ENCODE measurements around the gene ANKMY1. TPM values are rescaled to one million over a fixed set of nuclear protein-coding genes. Genes with fewer than 3 reads are reported as not detected.

The ANKMY1 gene
- total and polyA plus RNA-seq, 9 donors = 5.2 to 10.8 (median 7.7) TPM

GRCh38 chr2:240581811-240582210 is 24.0 kb upstream of the ANKMY1 start:
- Histone ChIP-seq H3K27me3 (ENCODE audit: control insufficient read depth, insufficient read depth, low read length) (no peaks in the 10 kb centered on the region), H3K4me1 (ENCODE audit: control insufficient read depth, insufficient read depth, low read length) (peaks cover 17% of the 10 kb centered on the region), H3K27ac (ENCODE audit: low read length) (no peak overlapping the region), H3K36me3 (ENCODE audit: control insufficient read depth, insufficient read depth, low read length) (peaks cover 40% of the 10 kb centered on the region), H3K4me3 (ENCODE audit: low read length) (no peak overlapping the region), H3K9me3 (replicated peaks; ENCODE audit: control insufficient read depth, low read depth, low read length) (peaks cover 2% of the 10 kb centered on the region)
- WGBS (ENCODE audit: insufficient coverage) = 100% methylated on average over 1 of the region's 5 CpGs
- no peak for DNase-seq

- DNase-seq = peak; percentile 24
- Histone ChIP-seq H3K9me3 (replicated peaks; ENCODE audit: control insufficient read depth, low read depth, low read length) (peaks cover 2% of the 10 kb centered on the region), H3K36me3 (ENCODE audit: control insufficient read depth, insufficient read depth, low read length) (peaks cover 54% of the 10 kb centered on the region), H3K4me1 (ENCODE audit: control insufficient read depth, insufficient read depth, low read length) (peaks cover 10% of the 10 kb centered on the region), H3K4me3 (ENCODE audit: low read length) (no peak overlapping the region), H3K27me3 (ENCODE audit: control insufficient read depth, insufficient read depth, low read length) (no peaks in the 10 kb centered on the region), H3K27ac (ENCODE audit: low read length) (no peak overlapping the region)
- 62% methylated on average over 24 of the region's 27 CpGs for WGBS (ENCODE audit: insufficient coverage)
Measured at GRCh38 chr2:240579771-240580614, 22.2 kb upstream of the ANKMY1 start.

- H3K36me3 ChIP-seq (ENCODE audit: control insufficient read depth, insufficient read depth, low read length) = peaks cover 58% of the 10 kb centered on the region
Measured at GRCh38 chr2:240579071-240579762, 21.4 kb upstream of the ANKMY1 start.

GRCh38 chr2:240578488-240578887 is 20.7 kb upstream of the ANKMY1 start:
- no peak for DNase-seq
- H3K4me1 ChIP-seq (ENCODE audit: control insufficient read depth, insufficient read depth, low read length) = peaks cover 4% of the 10 kb centered on the region
- H3K9me3 ChIP-seq (replicated peaks; ENCODE audit: control insufficient read depth, low read depth, low read length) = peaks cover 2% of the 10 kb centered on the region
- 58% methylated on average over 2 of the region's 8 CpGs for WGBS (ENCODE audit: insufficient coverage)
- H3K36me3 ChIP-seq (ENCODE audit: control insufficient read depth, insufficient read depth, low read length) = peaks cover 59% of the 10 kb centered on the region
- no peaks in the 10 kb centered on the region for H3K27me3 ChIP-seq (ENCODE audit: control insufficient read depth, insufficient read depth, low read length)
- no peak overlapping the region for H3K4me3 ChIP-seq (ENCODE audit: low read length)
- no peak overlapping the region for H3K27ac ChIP-seq (ENCODE audit: low read length)

More at GRCh38 chr2:240579071-240579762, 21.4 kb upstream of the ANKMY1 start:
- Histone ChIP-seq H3K27me3 (ENCODE audit: control insufficient read depth, insufficient read depth, low read length) (no peaks in the 10 kb centered on the region), H3K9me3 (replicated peaks; ENCODE audit: control insufficient read depth, low read depth, low read length) (peaks cover 2% of the 10 kb centered on the region), H3K27ac (ENCODE audit: low read length) (no peak overlapping the region), H3K4me3 (ENCODE audit: low read length) (no peak overlapping the region), H3K4me1 (ENCODE audit: control insufficient read depth, insufficient read depth, low read length) (peaks cover 4% of the 10 kb centered on the region)
- 96% methylated on average over 8 of the region's 12 CpGs for WGBS (ENCODE audit: insufficient coverage)
- DNase-seq = no peak

- Histone ChIP-seq H3K4me3 (ENCODE audit: low read length) (no peak overlapping the region), H3K36me3 (ENCODE audit: control insufficient read depth, insufficient read depth, low read length) (peaks cover 59% of the 10 kb centered on the region), H3K4me1 (ENCODE audit: control insufficient read depth, insufficient read depth, low read length) (peaks cover 4% of the 10 kb centered on the region), H3K9me3 (replicated peaks; ENCODE audit: control insufficient read depth, low read depth, low read length) (peaks cover 2% of the 10 kb centered on the region), H3K27ac (ENCODE audit: low read length) (no peak overlapping the region), H3K27me3 (ENCODE audit: control insufficient read depth, insufficient read depth, low read length) (no peaks in the 10 kb centered on the region)
- 96% methylated on average over 4 of the region's 9 CpGs for WGBS (ENCODE audit: insufficient coverage)
- no peak for DNase-seq
Measured at GRCh38 chr2:240578110-240578450, 20.3 kb upstream of the ANKMY1 start.

GRCh38 chr2:240577281-240578109 is 19.7 kb upstream of the ANKMY1 start:
- H3K36me3 ChIP-seq (ENCODE audit: control insufficient read depth, insufficient read depth, low read length) = peaks cover 58% of the 10 kb centered on the region

GRCh38 chr2:240576436-240577205 is 18.8 kb upstream of the ANKMY1 start:
- Histone ChIP-seq H3K9me3 (replicated peaks; ENCODE audit: control insufficient read depth, low read depth, low read length) (peaks cover 2% of the 10 kb centered on the region), H3K27me3 (ENCODE audit: control insufficient read depth, insufficient read depth, low read length) (no peaks in the 10 kb centered on the region), H3K4me3 (ENCODE audit: low read length) (no peak overlapping the region), H3K36me3 (ENCODE audit: control insufficient read depth, insufficient read depth, low read length) (peaks cover 58% of the 10 kb centered on the region), H3K27ac (ENCODE audit: low read length) (no peak overlapping the region), H3K4me1 (ENCODE audit: control insufficient read depth, insufficient read depth, low read length) (peaks cover 4% of the 10 kb centered on the region)
- no peak for DNase-seq
- WGBS (ENCODE audit: insufficient coverage) = 91% methylated on average over 30 of the region's 32 CpGs

More at GRCh38 chr2:240577281-240578109, 19.7 kb upstream of the ANKMY1 start:
- 80% methylated on average over 26 of the region's 26 CpGs for WGBS (ENCODE audit: insufficient coverage)
- Histone ChIP-seq H3K4me3 (ENCODE audit: low read length) (no peak overlapping the region), H3K9me3 (replicated peaks; ENCODE audit: control insufficient read depth, low read depth, low read length) (peaks cover 2% of the 10 kb centered on the region), H3K4me1 (ENCODE audit: control insufficient read depth, insufficient read depth, low read length) (peaks cover 4% of the 10 kb centered on the region), H3K27me3 (ENCODE audit: control insufficient read depth, insufficient read depth, low read length) (no peaks in the 10 kb centered on the region), H3K27ac (ENCODE audit: low read length) (no peak overlapping the region)
- DNase-seq = no peak

GRCh38 chr2:240576036-240576435 is 18.2 kb upstream of the ANKMY1 start:
- Histone ChIP-seq H3K4me3 (ENCODE audit: low read length) (no peak overlapping the region), H3K36me3 (ENCODE audit: control insufficient read depth, insufficient read depth, low read length) (peaks cover 58% of the 10 kb centered on the region), H3K27ac (ENCODE audit: low read length) (no peak overlapping the region), H3K4me1 (ENCODE audit: control insufficient read depth, insufficient read depth, low read length) (peaks cover 6% of the 10 kb centered on the region), H3K27me3 (ENCODE audit: control insufficient read depth, insufficient read depth, low read length) (no peaks in the 10 kb centered on the region), H3K9me3 (replicated peaks; ENCODE audit: control insufficient read depth, low read depth, low read length) (no peaks in the 10 kb centered on the region)
- no peak for DNase-seq
- WGBS (ENCODE audit: insufficient coverage) = 96% methylated on average over 4 of the region's 6 CpGs

- no peaks in the 10 kb centered on the region for H3K27me3 ChIP-seq (ENCODE audit: control insufficient read depth, insufficient read depth, low read length)
- H3K4me1 ChIP-seq (ENCODE audit: control insufficient read depth, insufficient read depth, low read length) = peaks cover 7% of the 10 kb centered on the region
- no peak overlapping the region for H3K4me3 ChIP-seq (ENCODE audit: low read length)
- DNase-seq = no peak
- H3K36me3 ChIP-seq (ENCODE audit: control insufficient read depth, insufficient read depth, low read length) = peaks cover 55% of the 10 kb centered on the region
- WGBS (ENCODE audit: insufficient coverage) = 84% methylated on average over 23 of the region's 23 CpGs
- no peak overlapping the region for H3K27ac ChIP-seq (ENCODE audit: low read length)
- no peaks in the 10 kb centered on the region for H3K9me3 ChIP-seq (replicated peaks; ENCODE audit: control insufficient read depth, low read depth, low read length)
Measured at GRCh38 chr2:240575101-240575965, 17.5 kb upstream of the ANKMY1 start.
